C4-2B (cell line): ENCODE results near the gene SEZ6.

ENCODE experiments used
- CTCF ChIP-seq: fragments of 450-650 bp; conservative IDR thresholded peaks from 2 replicates; pipeline ENCODE4 v1.5.1; 2017; ENCODE audit warnings: mild to moderate bottlenecking
- ZFX ChIP-seq: fragments of 450-650 bp; IDR thresholded peaks from 2 replicates; pipeline ENCODE4 v1.6.1; 2017

- TF ChIP-seq CTCF (no peak), ZFX (no peak)
Observed at GRCh38 chr17:29002811-29003210, 3.0 kb downstream of the SEZ6 start.
